OCI-LY3 (cell line): ENCODE measurements around the gene WASF2.

Experiments
- EZH2phosphoT487 ChIP-seq: fragments of 200-600 bp; shearing (Covaris generic); IDR thresholded peaks from 2 replicates; pipeline ENCODE4 v1.6.1; 2018; ENCODE audit warnings: antibody characterized with exemption, mixed run types, low read depth
- TF ChIP-seq, protein P1 (sequence below): fragments of 200-600, 300-600 bp; sonication (generic); IDR thresholded peaks from 2 replicates; pipeline ENCODE4 v1.5.1; 2014; ENCODE audit warnings: antibody characterized with exemption, low read length, low read depth

DNA sequence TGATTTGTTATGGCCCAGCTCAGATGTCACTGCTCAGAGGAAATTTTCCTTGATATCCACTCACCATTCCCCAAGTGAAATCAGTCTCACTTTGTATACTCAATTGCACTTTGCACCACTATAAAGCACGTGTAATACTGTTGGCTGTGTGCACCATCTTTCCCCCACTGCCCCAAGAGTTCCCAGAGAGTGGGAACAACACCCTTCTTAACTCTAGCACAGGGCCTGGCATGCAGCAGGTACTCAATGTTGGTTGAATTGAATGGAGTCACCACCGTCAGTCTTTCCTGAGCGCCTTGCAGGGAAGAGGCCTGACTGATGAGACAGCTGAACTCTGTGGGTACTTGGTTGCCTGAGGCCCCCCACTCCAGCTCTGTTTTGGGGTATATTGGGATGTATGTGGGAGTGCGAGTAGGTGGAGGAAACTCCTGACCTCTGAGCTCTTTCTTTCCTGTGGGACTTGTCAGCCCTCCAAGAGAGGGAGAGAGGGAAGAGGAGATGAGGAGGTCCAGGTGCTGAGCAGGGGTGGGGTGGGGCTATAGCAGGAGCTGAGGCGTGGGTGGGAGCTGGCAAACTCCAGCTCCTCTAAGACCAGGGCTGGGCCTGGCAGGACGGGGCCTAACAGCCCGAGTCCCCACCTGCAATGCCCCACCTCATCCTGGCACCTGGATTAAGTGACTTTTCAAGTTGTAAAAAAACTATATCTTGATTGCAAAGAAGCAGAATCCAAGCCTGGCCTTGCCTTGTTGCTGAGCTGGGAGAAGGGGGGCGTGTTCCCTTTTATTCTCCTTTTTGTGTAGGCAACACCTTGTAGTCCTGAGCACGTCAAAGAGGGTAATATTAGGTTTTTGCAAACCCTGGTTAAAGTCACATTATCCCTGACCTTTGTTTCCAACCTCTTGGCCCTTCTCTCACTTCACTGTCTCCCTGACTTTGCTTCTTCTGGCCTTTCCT, 19.4 kb upstream of the WASF2 start:
- TF ChIP-seq, protein P1, sequence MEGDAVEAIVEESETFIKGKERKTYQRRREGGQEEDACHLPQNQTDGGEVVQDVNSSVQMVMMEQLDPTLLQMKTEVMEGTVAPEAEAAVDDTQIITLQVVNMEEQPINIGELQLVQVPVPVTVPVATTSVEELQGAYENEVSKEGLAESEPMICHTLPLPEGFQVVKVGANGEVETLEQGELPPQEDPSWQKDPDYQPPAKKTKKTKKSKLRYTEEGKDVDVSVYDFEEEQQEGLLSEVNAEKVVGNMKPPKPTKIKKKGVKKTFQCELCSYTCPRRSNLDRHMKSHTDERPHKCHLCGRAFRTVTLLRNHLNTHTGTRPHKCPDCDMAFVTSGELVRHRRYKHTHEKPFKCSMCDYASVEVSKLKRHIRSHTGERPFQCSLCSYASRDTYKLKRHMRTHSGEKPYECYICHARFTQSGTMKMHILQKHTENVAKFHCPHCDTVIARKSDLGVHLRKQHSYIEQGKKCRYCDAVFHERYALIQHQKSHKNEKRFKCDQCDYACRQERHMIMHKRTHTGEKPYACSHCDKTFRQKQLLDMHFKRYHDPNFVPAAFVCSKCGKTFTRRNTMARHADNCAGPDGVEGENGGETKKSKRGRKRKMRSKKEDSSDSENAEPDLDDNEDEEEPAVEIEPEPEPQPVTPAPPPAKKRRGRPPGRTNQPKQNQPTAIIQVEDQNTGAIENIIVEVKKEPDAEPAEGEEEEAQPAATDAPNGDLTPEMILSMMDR, result no peak
- TF ChIP-seq EZH2phosphoT487, result no peak
